SK-N-SH (cell line): ENCODE measurements around the gene KCNK5. TPM values are rescaled to one million over a fixed set of nuclear protein-coding genes. Genes with fewer than 3 reads are reported as not detected.

Experiments used
- CTCF ChIA-PET: fragments of 300-600, 350-600 bp; formaldehyde crosslinking; extraction: SDS; loops from one replicate; lab custom pipeline; 2021; lab: Yijun Ruan, JAX
- POLR2A ChIA-PET: fragments of 350-600 bp; sonication (Branson Sonifier 250); formaldehyde crosslinking; extraction: SDS; loops from one replicate; lab custom pipeline; 2020; ENCODE audit warnings: antibody characterized with exemption, inconsistent platforms; lab: Yijun Ruan, JAX
- DNase-seq: peaks from one replicate; pipeline ENCODE4 v3.0.0; 2012
- H2AFZ ChIP-seq: fragments of 200-600 bp; sonication (generic); 2 replicates; pipeline ENCODE4 v1.8.1; 2016; ENCODE audit warnings: antibody characterized with exemption, mild to moderate bottlenecking, low read depth
- H3F3A ChIP-seq: fragments of 200-600 bp; sonication (generic); replicated peaks from 2 replicates; pipeline ENCODE3; 2016; ENCODE audit warnings: antibody characterized with exemption, mild to moderate bottlenecking; ENCODE audit not compliant: insufficient read depth
- H3K27ac ChIP-seq, 2 experiments: fragments of 200-500 bp in 1 of 2; fragments of 200-600 bp in 1 of 2; sonication (Bioruptor generic) in 1 of 2; sonication (generic), shearing (Covaris generic) in 1 of 2; 2 replicates each; pipeline versions ENCODE4 v1.5.1 to v1.6.1; 2014 to 2016; ENCODE audit warnings: low read depth in 2 of 2, inconsistent platforms in 1 of 2, low read length in 1 of 2, mild to moderate bottlenecking in 1 of 2, mixed read lengths in 1 of 2
- H3K27me3 ChIP-seq: fragments of 200-600 bp; sonication (generic), shearing (Covaris generic); 2 replicates; pipeline ENCODE4 v1.6.1; 2016; ENCODE audit warnings: mixed run types; ENCODE audit not compliant: insufficient read depth
- H3K36me3 ChIP-seq, 2 experiments: fragments of 200-500 bp in 1 of 2; fragments of 200-600 bp in 1 of 2; sonication (Bioruptor generic) in 1 of 2; sonication (generic) in 1 of 2; replicated peaks in 1 of 2; 2 replicates each; pipeline versions ENCODE3 to v1.5.1; 2014 to 2016; ENCODE audit warnings: low read length in 1 of 2, mild to moderate bottlenecking in 1 of 2; ENCODE audit not compliant: insufficient read depth in 2 of 2, control insufficient read depth in 1 of 2
- H3K4me1 ChIP-seq, 2 experiments: fragments of 200-500 bp in 1 of 2; fragments of 200-600 bp in 1 of 2; sonication (Bioruptor generic) in 1 of 2; sonication (generic), shearing (Covaris generic) in 1 of 2; 2 replicates each; pipeline versions ENCODE4 v1.5.1 to v1.6.1; 2014 to 2016; ENCODE audit warnings: low read depth in 1 of 2, low read length in 1 of 2, mixed run types in 1 of 2; ENCODE audit not compliant: insufficient read depth in 2 of 2, control insufficient read depth in 1 of 2
- H3K4me2 ChIP-seq: fragments of 200-600 bp; sonication (generic), shearing (Covaris generic); 2 replicates; pipeline ENCODE4 v1.6.1; 2017; ENCODE audit warnings: mixed run types
- H3K4me3 ChIP-seq, 2 experiments: fragments of 200-500 bp in 1 of 2; fragments of 200-600 bp in 1 of 2; sonication (Bioruptor generic) in 1 of 2; sonication (generic), shearing (Covaris generic) in 1 of 2; 2 replicates each; pipeline versions ENCODE4 v1.5.1 to v1.8.1; 2014 to 2016; ENCODE audit warnings: low read depth in 2 of 2, inconsistent platforms in 1 of 2, low read length in 1 of 2, mild to moderate bottlenecking in 1 of 2, mixed read lengths in 1 of 2, moderate library complexity in 1 of 2
- H3K79me2 ChIP-seq: fragments of 200-600 bp; sonication (generic); 2 replicates; pipeline ENCODE4 v1.8.1; 2017; ENCODE audit warnings: mild to moderate bottlenecking; ENCODE audit not compliant: insufficient read depth
- H3K9ac ChIP-seq: fragments of 200-600 bp; sonication (generic); 2 replicates; pipeline ENCODE4 v1.6.1; 2017; ENCODE audit warnings: mixed run types
- H3K9me2 ChIP-seq: fragments of 200-600 bp; sonication (generic); 2 replicates; pipeline ENCODE4 v1.6.1; 2017; ENCODE audit warnings: mixed run types
- H3K9me3 ChIP-seq: fragments of 200-600 bp; sonication (generic); 2 replicates; pipeline ENCODE4 v1.6.1; 2017; ENCODE audit warnings: mixed run types, mild to moderate bottlenecking, moderate library complexity
- H4K20me1 ChIP-seq: fragments of 200-600 bp; sonication (generic); 2 replicates; pipeline ENCODE4 v1.6.1; 2017; ENCODE audit warnings: mild to moderate bottlenecking, mixed run types; ENCODE audit not compliant: insufficient read depth
- ELF1 ChIP-seq: IDR thresholded peaks from 2 replicates; pipeline ENCODE4 v1.4.0; 2012
- FOSL2 ChIP-seq: IDR thresholded peaks from 2 replicates; pipeline ENCODE4 v1.4.0; 2012; ENCODE audit warnings: low read depth, mild to moderate bottlenecking, moderate library complexity, borderline replicate concordance
- GABPA ChIP-seq: IDR thresholded peaks from 2 replicates; pipeline ENCODE4 v1.4.0; 2012; ENCODE audit warnings: low read depth, mild to moderate bottlenecking
- JUND ChIP-seq: IDR thresholded peaks from 2 replicates; pipeline ENCODE4 v1.4.0; 2012
- MXI1 ChIP-seq: IDR thresholded peaks from 2 replicates; pipeline ENCODE4 v1.6.1; 2012; ENCODE audit warnings: mild to moderate bottlenecking, low read depth, low read length, improper control_type of control experiment
- NRF1 ChIP-seq: IDR thresholded peaks from 2 replicates; pipeline ENCODE4 v1.6.1; 2012; ENCODE audit warnings: low read depth, mild to moderate bottlenecking, low read length
- REST ChIP-seq: IDR thresholded peaks from 2 replicates; pipeline ENCODE4 v1.6.1; 2012; ENCODE audit warnings: mild to moderate bottlenecking, low read depth, low read length, moderate library complexity
- RFX5 ChIP-seq: IDR thresholded peaks from 2 replicates; pipeline ENCODE4 v1.6.1; 2012; ENCODE audit warnings: mild to moderate bottlenecking, improper control_type of control experiment, low read length
- USF1 ChIP-seq: IDR thresholded peaks from 2 replicates; pipeline ENCODE4 v1.4.0; 2012; ENCODE audit warnings: low read depth, borderline replicate concordance
- WGBS: methylation state at CpG from one replicate; pipeline ENCODE4 v1.1.6; 2017; ENCODE audit warnings: low lambda C conversion rate; 5-methylcytosine and 5-hydroxymethylcytosine counted together
- polyA plus RNA-seq, 3 experiments: library from polyadenylated mRNA; depleted of rRNA; stranded (reverse); fragments of >200 nt; gene quantifications; 2 replicates each; pipeline ENCODE4 v1.2.3, GENCODE V29; 2012

Gene KCNK5
- polyA plus RNA-seq, 1 of the 3 experiments (the other 2 are of a cell fraction) = not detected

GRCh38 chr6:39172377-39172757 lies 56.9 kb downstream of the KCNK5 start:
- WGBS = 22% methylated on average over 5 of the region's 5 CpGs
- POLR2A ChIA-PET = no interaction called here

More at GRCh38 chr6:39172377-39172757, 56.9 kb downstream of the KCNK5 start:
- H3K4me1 ChIP-seq = no peaks in the 10 kb centered on the region; a peak in 1 of 4 replicates
- H3F3A ChIP-seq = no peaks in the 10 kb centered on the region
- no peaks in the 10 kb centered on the region for H3K9me3 ChIP-seq
- H3K4me3 ChIP-seq = no peak overlapping the region
- no peak overlapping the region for H2AFZ ChIP-seq
- no peak for DNase-seq
- no peaks in the 10 kb centered on the region for H4K20me1 ChIP-seq
- no peaks in the 10 kb centered on the region for H3K36me3 ChIP-seq
- no peak for TF ChIP-seq GABPA
- TF ChIP-seq JUND = no peak
- TF ChIP-seq ELF1 = no peak
- no peak for TF ChIP-seq REST
- no peak for TF ChIP-seq NRF1
- TF ChIP-seq FOSL2 = no peak
- TF ChIP-seq MXI1 = no peak
- TF ChIP-seq RFX5 = no peak
- no peak for TF ChIP-seq USF1
- H3K9me2 ChIP-seq = no peaks in the 10 kb centered on the region
- no peaks in the 10 kb centered on the region for H3K79me2 ChIP-seq
- H3K27ac ChIP-seq = no peak overlapping the region
- CTCF ChIA-PET = interaction anchor here (0.6 to 12.4 kb wide), 5 partner anchors 11 to 300 kb away, joined by 3 to 457 read pairs (median 3); partner anchors contain the start of gene KCNK5
- no peaks in the 10 kb centered on the region for H3K27me3 ChIP-seq
- H3K4me2 ChIP-seq = no peak overlapping the region
- no peak overlapping the region for H3K9ac ChIP-seq
